Activated CD4-positive, CD25-positive, alpha-beta regulatory T cell treated with anti-CD3 and anti-CD28 coated beads, Interleukin-2, amount 50 U/mL, for 16 hours (primary cell): ENCODE data around the gene ARHGAP12.
"Not testable (repeated sequence)": the region's sequence is repeated elsewhere in the genome, so short reads cannot be mapped to it uniquely, and the experiment has no call there.

Experiments used
- DNase-seq: peaks from one replicate; pipeline ENCODE4 v3.0.0-alpha.2; 2020; ENCODE audit warnings: low read depth, low spot score

ARHGAP12 gene

GRCh38 chr10:31928549-31929260 is at the start of gene ARHGAP12:
TSS of gene ARHGAP12 (minus strand) at chr10:31928831. CDS start at chr10:31908855, 19,976 bp downstream.
- peak; percentile 67 for DNase-seq

- DNase-seq = no peak
These were observed 49.5 kb upstream of the ARHGAP12 start for GRCh38 chr10:31978156-31978483.

- no peak for DNase-seq
These were observed 49.0 kb upstream of the ARHGAP12 start for GRCh38 chr10:31977440-31978155.

GRCh38 chr10:31975157-31975765 is 46.6 kb upstream of the ARHGAP12 start:
- DNase-seq = no peak

- DNase-seq = no peak
These were observed 45.9 kb upstream of the ARHGAP12 start for GRCh38 chr10:31974434-31975124.

GRCh38 chr10:31972519-31973041 is 43.9 kb upstream of the ARHGAP12 start:
- no peak for DNase-seq

GRCh38 chr10:31969847-31970246 is 41.2 kb upstream of the ARHGAP12 start:
- not testable (repeated sequence) for DNase-seq

- no peak for DNase-seq
These were observed 35.0 kb upstream of the ARHGAP12 start for GRCh38 chr10:31963589-31963980.

- no peak for DNase-seq
These were observed 34.4 kb upstream of the ARHGAP12 start for GRCh38 chr10:31962826-31963588.

GRCh38 chr10:31961277-31962074 is 32.8 kb upstream of the ARHGAP12 start:
- DNase-seq = no peak

- DNase-seq = no peak
These were observed 31.0 kb upstream of the ARHGAP12 start for GRCh38 chr10:31959461-31960173.

GRCh38 chr10:31958856-31959255 is 30.2 kb upstream of the ARHGAP12 start:
- no peak for DNase-seq

- DNase-seq = no peak
These were observed 27.7 kb upstream of the ARHGAP12 start for GRCh38 chr10:31956200-31956946.

- DNase-seq = no peak
These were observed 26.0 kb upstream of the ARHGAP12 start for GRCh38 chr10:31954410-31955191.

GRCh38 chr10:31953480-31953879 is 24.8 kb upstream of the ARHGAP12 start:
- DNase-seq = no peak

GRCh38 chr10:31953080-31953479 is 24.4 kb upstream of the ARHGAP12 start:
- no peak for DNase-seq

GRCh38 chr10:31952066-31952465 is 23.4 kb upstream of the ARHGAP12 start:
- DNase-seq = no peak

- DNase-seq = no peak
These were observed 20.6 kb upstream of the ARHGAP12 start for GRCh38 chr10:31949266-31949665.
